SU-DHL-6 (cell line): ENCODE results near the gene PMEPA1.

Experiments
- EZH2phosphoT487 ChIP-seq: fragments of 200-600 bp; sonication (generic), shearing (Covaris generic); conservative IDR thresholded peaks from 2 replicates; pipeline ENCODE4 v1.6.1; 2018; ENCODE audit warnings: mild to moderate bottlenecking, antibody characterized with exemption, low read length, moderate library complexity, mixed read lengths
- TF ChIP-seq, protein P1 (sequence below): fragments of 200-600 bp; sonication (generic); IDR thresholded peaks from one replicate; pipeline ENCODE4 v1.5.1; 2017; ENCODE audit warnings: antibody characterized with exemption, mild to moderate bottlenecking, low read length, moderate library complexity; ENCODE audit not compliant: insufficient read depth, poor library complexity, severe bottlenecking

DNA sequence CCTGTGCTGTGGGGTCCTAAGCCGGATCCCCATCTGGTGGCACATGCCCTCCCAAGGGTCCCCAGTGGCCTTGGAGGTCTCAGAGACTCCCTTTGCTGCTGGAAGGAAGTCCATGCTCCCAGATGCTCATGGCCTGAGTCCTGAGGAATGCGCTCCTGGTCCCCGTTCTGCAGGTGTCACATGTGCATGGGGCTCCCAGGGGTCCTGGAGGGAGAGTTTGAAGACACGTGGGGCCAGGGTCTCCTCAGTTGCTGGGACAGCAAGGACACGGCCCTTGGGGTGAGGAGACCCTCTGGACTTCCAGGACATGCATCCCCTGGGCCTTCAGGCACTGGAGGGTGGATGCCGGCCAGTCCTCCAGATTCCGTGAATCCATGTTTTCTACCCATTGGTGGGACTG is 101.3 kb downstream of the PMEPA1 start:
- TF ChIP-seq EZH2phosphoT487 = no peak
- TF ChIP-seq, protein P1, sequence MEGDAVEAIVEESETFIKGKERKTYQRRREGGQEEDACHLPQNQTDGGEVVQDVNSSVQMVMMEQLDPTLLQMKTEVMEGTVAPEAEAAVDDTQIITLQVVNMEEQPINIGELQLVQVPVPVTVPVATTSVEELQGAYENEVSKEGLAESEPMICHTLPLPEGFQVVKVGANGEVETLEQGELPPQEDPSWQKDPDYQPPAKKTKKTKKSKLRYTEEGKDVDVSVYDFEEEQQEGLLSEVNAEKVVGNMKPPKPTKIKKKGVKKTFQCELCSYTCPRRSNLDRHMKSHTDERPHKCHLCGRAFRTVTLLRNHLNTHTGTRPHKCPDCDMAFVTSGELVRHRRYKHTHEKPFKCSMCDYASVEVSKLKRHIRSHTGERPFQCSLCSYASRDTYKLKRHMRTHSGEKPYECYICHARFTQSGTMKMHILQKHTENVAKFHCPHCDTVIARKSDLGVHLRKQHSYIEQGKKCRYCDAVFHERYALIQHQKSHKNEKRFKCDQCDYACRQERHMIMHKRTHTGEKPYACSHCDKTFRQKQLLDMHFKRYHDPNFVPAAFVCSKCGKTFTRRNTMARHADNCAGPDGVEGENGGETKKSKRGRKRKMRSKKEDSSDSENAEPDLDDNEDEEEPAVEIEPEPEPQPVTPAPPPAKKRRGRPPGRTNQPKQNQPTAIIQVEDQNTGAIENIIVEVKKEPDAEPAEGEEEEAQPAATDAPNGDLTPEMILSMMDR = no peak
